Measurements from ENCODE around the gene NKX3-2.

DNA sequence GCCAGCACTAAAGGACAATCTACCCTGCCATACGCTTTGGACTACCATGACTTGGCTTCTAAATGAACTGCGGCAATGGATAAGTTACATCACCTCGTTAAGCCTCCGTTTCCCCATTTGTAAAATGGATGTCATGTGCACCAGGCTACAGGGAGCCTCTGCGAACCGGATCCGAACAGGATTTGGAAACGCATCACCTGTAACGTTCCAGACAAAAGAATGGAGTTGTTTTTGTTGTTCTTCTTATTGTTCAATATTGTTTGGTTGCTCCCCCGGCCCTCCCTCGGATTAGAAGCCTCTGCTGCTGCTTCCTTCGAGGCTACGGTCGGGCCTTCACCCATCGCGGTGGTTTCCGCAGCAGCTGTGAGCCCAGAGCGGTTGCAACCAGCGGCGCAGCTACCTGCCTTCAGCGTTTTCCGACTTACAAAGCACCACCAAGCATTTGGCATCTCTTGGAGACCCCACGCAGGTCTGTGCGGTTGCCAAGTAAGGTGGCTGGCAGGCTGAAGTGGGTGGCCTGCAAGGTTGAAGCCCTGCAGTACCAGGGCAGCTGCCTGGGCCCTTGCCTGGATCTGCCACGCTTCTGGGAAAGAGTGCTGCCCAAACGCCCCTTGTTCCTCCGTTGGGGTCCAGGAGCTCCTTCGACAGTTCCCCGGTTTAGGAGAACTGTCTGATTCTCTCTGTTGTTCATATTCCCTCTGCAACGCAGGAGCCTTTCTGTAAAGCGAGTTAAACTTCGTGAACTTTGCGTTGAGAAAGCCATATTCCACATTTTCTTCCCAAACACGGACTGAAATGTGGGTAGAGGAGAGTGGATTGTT is 7.1 kb downstream of the NKX3-2 start:
- no peak for TF ChIP-seq CTCF (IDR thresholded peaks at IDR 0.05)
- no peak for TF ChIP-seq POLR2A (IDR thresholded peaks at IDR 0.05)

Data from upper lobe of left lung (tissue), 4 donors.